ENCODE results near the gene OR1I1. TPM values are rescaled to one million over a fixed set of nuclear protein-coding genes. Genes with fewer than 3 reads are reported as not detected.

OR1I1 gene
- total and polyA plus RNA-seq, 2 of the 4 experiments (the other 2 are of a cell fraction): not detected

DNA sequence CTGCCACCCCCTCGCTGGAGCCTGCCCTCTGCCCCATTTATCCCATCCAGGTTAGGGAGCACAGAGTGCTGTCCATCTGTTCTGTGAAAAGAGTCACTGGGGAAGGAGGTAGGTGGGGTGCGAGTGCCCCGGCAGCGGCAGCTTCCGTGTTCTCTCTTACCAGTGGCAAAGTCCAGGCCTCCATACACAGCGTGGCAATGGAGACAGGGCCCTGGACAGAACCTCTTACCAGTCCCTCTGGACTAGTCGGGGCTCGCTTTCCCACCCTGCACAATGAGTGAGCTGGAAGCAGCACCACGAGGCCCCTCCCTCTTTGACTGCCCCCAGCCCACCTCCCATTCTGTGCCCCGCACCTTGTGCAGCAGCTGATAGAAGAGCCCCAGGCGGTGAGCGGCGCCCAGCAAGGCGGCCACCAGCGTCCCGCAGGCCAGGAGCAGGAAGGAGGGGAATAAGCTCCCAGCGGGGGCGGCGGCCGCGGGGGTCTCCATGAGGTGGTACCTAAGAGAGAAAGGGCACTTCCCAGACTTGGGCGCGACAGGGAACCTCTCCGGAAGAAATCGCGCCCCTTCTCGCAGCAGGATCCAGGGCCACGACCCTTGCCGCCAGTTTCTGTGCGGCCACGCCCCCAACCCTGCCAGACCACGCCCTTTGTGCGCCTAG lies 42.7 kb downstream of the OR1I1 start:
- Histone ChIP-seq H3K79me1 (ENCODE audit: low read depth in 1 of 2, low read length in 2 of 2) (peaks cover 18 to 38% of the 10 kb centered on the region in 2 experiments), H3K4me1 (ENCODE audit: control insufficient read depth, insufficient read depth, low read length) (peaks cover 6% of the 10 kb centered on the region), H3K4ac (ENCODE audit: low read depth, low read length) (peak overlapping the region; percentile 91), H4K20me1 (ENCODE audit: insufficient read depth, low read length) (0 out of 2 replicates have a peak, but pooled peaks cover 3% of the 10 kb centered on the region), H2AFZ (replicated peaks; ENCODE audit: low read length, poor library complexity) (peak overlapping the region; percentile 99), H3K36me3 (ENCODE audit: control insufficient read depth, insufficient read depth, low read length) (peaks cover 21% of the 10 kb centered on the region), H2AK5ac (ENCODE audit: low read depth, low read length) (peak overlapping the region; percentile 97), H3K18ac (ENCODE audit: low read depth, low read length) (no peak overlapping the region), H3K9ac (ENCODE audit: low read depth, low read length) (peak overlapping the region; percentile 86), H3K4me2 (ENCODE audit: low read depth, low read length) (peak overlapping the region; percentile 88), H2BK20ac (ENCODE audit: low read depth, low read length) (no peak overlapping the region; the same call in 1 of the 2 replicates), H3K27ac (ENCODE audit: insufficient read depth, low read length) (peak overlapping the region; percentile 93), H4K8ac (ENCODE audit: low read depth in 2 of 2, low read length in 2 of 2) (peak overlapping the region; percentile 64 to 92; a peak in 2 of 4 replicates), H2BK120ac (ENCODE audit: low read depth, low read length) (peak overlapping the region; percentile 82), H3K27me3 (ENCODE audit: control insufficient read depth, insufficient read depth, low read length) (no peaks in the 10 kb centered on the region), H2AK9ac (replicated peaks; ENCODE audit: low read depth, low read length, poor library complexity) (peak overlapping the region; percentile 96), H3K14ac (replicated peaks; ENCODE audit: low read depth, low read length) (peak overlapping the region; percentile 87; the same call in 1 of the 2 replicates), H2BK15ac (ENCODE audit: low read depth, low read length) (peak overlapping the region; percentile 74; the same call in 1 of the 3 replicates), H3K23ac (ENCODE audit: low read depth, low read length) (peak overlapping the region; percentile 86), H3K4me3 (ENCODE audit: insufficient read depth, low read depth, low read length) (peak overlapping the region; percentile 78), H2BK5ac (ENCODE audit: low read depth, low read length, poor library complexity, severe bottlenecking) (peak overlapping the region; percentile 92), H3K9me1 (ENCODE audit: insufficient read depth, low read length) (no peaks in the 10 kb centered on the region), H3K9me3 (ENCODE audit: control insufficient read depth, insufficient read depth, low read length) (no peaks in the 10 kb centered on the region), H4K5ac (ENCODE audit: low read depth, low read length) (peak overlapping the region; percentile 86; the same call in 1 of the 2 replicates), H3K56ac (ENCODE audit: extremely low read depth, insufficient read depth, low read length) (peak overlapping the region; percentile 9; the same call in 1 of the 2 replicates), H4K91ac (ENCODE audit: insufficient read depth, low read depth, low read length) (peak overlapping the region; percentile 93; the same call in 1 of the 2 replicates)
- CTCF ChIA-PET: interaction anchor here (1.8 kb wide), 1 partner anchor 23 kb away, joined by 5 read pairs; no protein-coding TSS in a partner anchor
- dilution Hi-C loops (cut with HindIII; ENCODE audit: low sequenced_read_pairs, unreplicated experiment): no loop called here
- intact Hi-C loops (cut with micrococcal nuclease): loop anchor here (1.0 kb wide), 1 partner anchor 12 kb away; no protein-coding TSS in a partner anchor
- 0% methylated on average over 14 of the region's 33 CpGs; no CpG with 5 or more reads in 1 of the 2 experiments for WGBS, 2 experiments (ENCODE audit: extremely low coverage in 2 of 2, insufficient read length in 1 of 2)
- POLR2A ChIA-PET (ENCODE audit: unreplicated experiment): interaction anchor here (0.9 to 1.7 kb wide), 3 partner anchors 9 to 12 kb away, joined by 3 to 5 read pairs (median 3); no protein-coding TSS in a partner anchor
- in situ Hi-C loops (cut with MboI; ENCODE audit: low sequenced_read_pairs): loop anchor here (25.0 kb wide), 1 partner anchor 1063 kb away; the partner anchor contains the start of genes AP1M1 and FAM32A
- no TSS peak for BruUV-seq (replicated peaks)
- DNase-seq (no peak), ATAC-seq (ENCODE audit: low read depth) (peak; percentile 8)
- TF ChIP-seq MAFK (IDR thresholded peaks at IDR 0.05; ENCODE audit: low read depth, low read length) (no peak), CEBPB (IDR thresholded peaks at IDR 0.05; ENCODE audit: low read depth, low read length) (no peak), POLR2A (IDR thresholded peaks at IDR 0.05; ENCODE audit: low read depth, low read length) (no peak), RFX5 (IDR thresholded peaks at IDR 0.05; ENCODE audit: low read depth, low read length) (no peak), NFE2L2 (IDR thresholded peaks at IDR 0.05; ENCODE audit: low read depth, low read length) (no peak), BHLHE40 (IDR thresholded peaks at IDR 0.05; ENCODE audit: low read depth, low read length) (no peak), MAZ (IDR thresholded peaks at IDR 0.05; ENCODE audit: borderline replicate concordance, low read depth, low read length) (no peak), SMC3 (IDR thresholded peaks at IDR 0.05; ENCODE audit: low read depth, low read length) (no peak), FOS (IDR thresholded peaks at IDR 0.05; ENCODE audit: low read depth, low read length) (no peak), RAD21 (IDR thresholded peaks at IDR 0.05; ENCODE audit: low read length) (no peak), RCOR1 (IDR thresholded peaks at IDR 0.05; ENCODE audit: insufficient replicate concordance, low read length) (no peak), MXI1 (IDR thresholded peaks at IDR 0.05; ENCODE audit: borderline replicate concordance, low read depth, low read length) (no peak), CHD1 (IDR thresholded peaks at IDR 0.05; ENCODE audit: low read depth, low read length) (no peak)
- TF ChIP-seq, protein P1, sequence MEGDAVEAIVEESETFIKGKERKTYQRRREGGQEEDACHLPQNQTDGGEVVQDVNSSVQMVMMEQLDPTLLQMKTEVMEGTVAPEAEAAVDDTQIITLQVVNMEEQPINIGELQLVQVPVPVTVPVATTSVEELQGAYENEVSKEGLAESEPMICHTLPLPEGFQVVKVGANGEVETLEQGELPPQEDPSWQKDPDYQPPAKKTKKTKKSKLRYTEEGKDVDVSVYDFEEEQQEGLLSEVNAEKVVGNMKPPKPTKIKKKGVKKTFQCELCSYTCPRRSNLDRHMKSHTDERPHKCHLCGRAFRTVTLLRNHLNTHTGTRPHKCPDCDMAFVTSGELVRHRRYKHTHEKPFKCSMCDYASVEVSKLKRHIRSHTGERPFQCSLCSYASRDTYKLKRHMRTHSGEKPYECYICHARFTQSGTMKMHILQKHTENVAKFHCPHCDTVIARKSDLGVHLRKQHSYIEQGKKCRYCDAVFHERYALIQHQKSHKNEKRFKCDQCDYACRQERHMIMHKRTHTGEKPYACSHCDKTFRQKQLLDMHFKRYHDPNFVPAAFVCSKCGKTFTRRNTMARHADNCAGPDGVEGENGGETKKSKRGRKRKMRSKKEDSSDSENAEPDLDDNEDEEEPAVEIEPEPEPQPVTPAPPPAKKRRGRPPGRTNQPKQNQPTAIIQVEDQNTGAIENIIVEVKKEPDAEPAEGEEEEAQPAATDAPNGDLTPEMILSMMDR (conservative IDR thresholded peaks at IDR 0.05; ENCODE audit: low read depth, low read length): no peak
- TF ChIP-seq, protein P2, sequence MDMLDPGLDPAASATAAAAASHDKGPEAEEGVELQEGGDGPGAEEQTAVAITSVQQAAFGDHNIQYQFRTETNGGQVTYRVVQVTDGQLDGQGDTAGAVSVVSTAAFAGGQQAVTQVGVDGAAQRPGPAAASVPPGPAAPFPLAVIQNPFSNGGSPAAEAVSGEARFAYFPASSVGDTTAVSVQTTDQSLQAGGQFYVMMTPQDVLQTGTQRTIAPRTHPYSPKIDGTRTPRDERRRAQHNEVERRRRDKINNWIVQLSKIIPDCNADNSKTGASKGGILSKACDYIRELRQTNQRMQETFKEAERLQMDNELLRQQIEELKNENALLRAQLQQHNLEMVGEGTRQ (IDR thresholded peaks at IDR 0.05; ENCODE audit: low read depth, low read length): no peak

Measured in IMR-90 (cell line).